HG02884 (cell line): Measurements from ENCODE around the gene SLC5A6.
"Not testable (repeated sequence)": the region's sequence is repeated elsewhere in the genome, so short reads cannot be mapped to it uniquely, and the experiment has no call there.

ENCODE experiments used
- ATAC-seq: cut with Tn5 transposase; IDR thresholded peaks from one replicate; pipeline ENCODE4 v1.9.1; 2021; ENCODE audit warnings: mild to moderate bottlenecking, moderate library complexity; ENCODE audit not compliant: unreplicated experiment

Gene SLC5A6

GRCh38 chr2:27208486-27209050 lies 3.5 kb downstream of the SLC5A6 start:
- no peak for ATAC-seq

- ATAC-seq = no peak
Observed at GRCh38 chr2:27206346-27206745, 5.7 kb downstream of the SLC5A6 start.

- no peak for ATAC-seq
Observed at GRCh38 chr2:27205206-27205605, 6.9 kb downstream of the SLC5A6 start.

- no peak for ATAC-seq
Observed at GRCh38 chr2:27204566-27204965, 7.5 kb downstream of the SLC5A6 start.

- ATAC-seq = no peak
Observed at GRCh38 chr2:27203741-27204140, 8.3 kb downstream of the SLC5A6 start.

GRCh38 chr2:27202854-27203253 lies 9.2 kb downstream of the SLC5A6 start:
- no peak for ATAC-seq

- ATAC-seq = no peak
Observed at GRCh38 chr2:27201675-27202074, 10.4 kb downstream of the SLC5A6 start.

- ATAC-seq = no peak
Observed at GRCh38 chr2:27199241-27199640, 12.8 kb downstream of the SLC5A6 start.

GRCh38 chr2:27198627-27199026 lies 13.4 kb downstream of the SLC5A6 start:
- ATAC-seq = no peak

GRCh38 chr2:27198068-27198467 lies 14.0 kb downstream of the SLC5A6 start:
- ATAC-seq = not testable (repeated sequence)

GRCh38 chr2:27195799-27196198 lies 16.3 kb downstream of the SLC5A6 start:
- not testable (repeated sequence) for ATAC-seq

- no peak for ATAC-seq
Observed at GRCh38 chr2:27194538-27195354, 17.3 kb downstream of the SLC5A6 start.

- ATAC-seq = no peak
Observed at GRCh38 chr2:27191070-27191829, 20.8 kb downstream of the SLC5A6 start.

- no peak for ATAC-seq
Observed at GRCh38 chr2:27189989-27190388, 22.1 kb downstream of the SLC5A6 start.

- no peak for ATAC-seq
Observed at GRCh38 chr2:27186613-27187345, 25.3 kb downstream of the SLC5A6 start.

- no peak for ATAC-seq
Observed at GRCh38 chr2:27185331-27186026, 26.6 kb downstream of the SLC5A6 start.

- ATAC-seq = no peak
Observed at GRCh38 chr2:27184115-27184514, 28.0 kb downstream of the SLC5A6 start.

- no peak for ATAC-seq
Observed at GRCh38 chr2:27182346-27182745, 29.7 kb downstream of the SLC5A6 start.

- ATAC-seq = no peak
Observed at GRCh38 chr2:27179344-27180000, 32.6 kb downstream of the SLC5A6 start.

- ATAC-seq = no peak
Observed at GRCh38 chr2:27178469-27178868, 33.6 kb downstream of the SLC5A6 start.
